Heart left ventricle (tissue), 13 donors: ENCODE results near the gene DMKN.

Source experiments
- CTCF ChIP-seq, 12 donors: fragments of 200-600 bp; sonication (generic) in 4 of 12; IDR thresholded peaks; one replicate each; pipeline versions ENCODE4 v1.5.0 to v1.8.0; 2018 to 2022; ENCODE audit warnings: antibody characterized with exemption in 12 of 12, mild to moderate bottlenecking in 5 of 12
- POLR2A ChIP-seq, 2 donors: fragments of 450-650 bp; IDR thresholded peaks; one replicate each; pipeline ENCODE4 v1.6.1; 2017; ENCODE audit warnings: antibody characterized with exemption in 2 of 2, mild to moderate bottlenecking in 2 of 2, moderate library complexity in 2 of 2
- donor health status: ischemic (EF 13 %, LVEDD 7.1; RV severe dilation, severe dysfunction).
- donor health status: DM: no; HTN: yes; CAD: no.
- donor health status: DM: no; HTN: no; CAD: no.
- donor health status: ischemic (EF 25% LVEDD 6.9; RV normal size, moderate dysfunction).
- donor health status: ischemic (EF 25% LVEDD 5.7; RV mildly dilated, moderate dysfunction).
- donor health status: ischemic (EF 35%, LVEDD 5.7; RV mildly dilated, moderate dysfunction).
- donor health status: nonischemic (EF 11% LVEDD 7.7; RV severe dilation, severe dysfunction).
- donor health status: DM: yes; HTN: yes; CAD: no.
- donor health status: PGD.
- donor health status: ischemic (EF 29% LVEDD 5.4; RV normal size, mild dysfunction).
- donor health status: nonischemic (EF 23%, LVEDD 6.1; RV moderate dilation, normal function).

- no peak for TF ChIP-seq CTCF (IDR thresholded peaks at IDR 0.05)
- TF ChIP-seq POLR2A (IDR thresholded peaks at IDR 0.05), result no peak
Observed at GRCh38 chr19:35517342-35517741, 3.9 kb upstream of the DMKN start.
